ENCODE results near the gene SMARCD2.

Gene SMARCD2

DNA sequence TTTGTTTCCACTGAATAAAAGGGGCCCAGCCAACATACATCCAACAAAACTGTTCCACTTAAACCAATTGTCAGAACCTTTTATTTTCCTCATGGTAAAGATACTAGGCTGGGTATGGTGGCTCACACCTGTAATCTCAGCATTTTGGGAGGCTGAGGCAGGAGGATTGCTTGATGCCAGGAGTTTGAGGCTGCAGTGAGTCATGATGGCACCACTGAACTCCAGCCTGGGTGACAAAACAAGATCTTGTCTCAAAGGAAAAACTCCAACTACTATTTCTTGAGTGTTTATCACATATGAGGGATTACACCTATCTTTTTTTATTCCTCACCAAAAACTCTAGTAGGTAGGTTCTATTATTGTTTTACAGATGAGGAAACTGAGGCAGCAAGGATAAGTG, 19.9 kb downstream of the SMARCD2 start:
- TF ChIP-seq, protein P1, sequence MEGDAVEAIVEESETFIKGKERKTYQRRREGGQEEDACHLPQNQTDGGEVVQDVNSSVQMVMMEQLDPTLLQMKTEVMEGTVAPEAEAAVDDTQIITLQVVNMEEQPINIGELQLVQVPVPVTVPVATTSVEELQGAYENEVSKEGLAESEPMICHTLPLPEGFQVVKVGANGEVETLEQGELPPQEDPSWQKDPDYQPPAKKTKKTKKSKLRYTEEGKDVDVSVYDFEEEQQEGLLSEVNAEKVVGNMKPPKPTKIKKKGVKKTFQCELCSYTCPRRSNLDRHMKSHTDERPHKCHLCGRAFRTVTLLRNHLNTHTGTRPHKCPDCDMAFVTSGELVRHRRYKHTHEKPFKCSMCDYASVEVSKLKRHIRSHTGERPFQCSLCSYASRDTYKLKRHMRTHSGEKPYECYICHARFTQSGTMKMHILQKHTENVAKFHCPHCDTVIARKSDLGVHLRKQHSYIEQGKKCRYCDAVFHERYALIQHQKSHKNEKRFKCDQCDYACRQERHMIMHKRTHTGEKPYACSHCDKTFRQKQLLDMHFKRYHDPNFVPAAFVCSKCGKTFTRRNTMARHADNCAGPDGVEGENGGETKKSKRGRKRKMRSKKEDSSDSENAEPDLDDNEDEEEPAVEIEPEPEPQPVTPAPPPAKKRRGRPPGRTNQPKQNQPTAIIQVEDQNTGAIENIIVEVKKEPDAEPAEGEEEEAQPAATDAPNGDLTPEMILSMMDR (IDR thresholded peaks at IDR 0.05; ENCODE audit: low read depth, low read length): no peak
- H3K4me3 ChIP-seq (replicated peaks in 1 of 2; ENCODE audit: low read depth in 2 of 2, low read length in 2 of 2): no peak overlapping the region
- no peak for DNase-seq (ENCODE audit: low read depth in 2 of 2)

DNA sequence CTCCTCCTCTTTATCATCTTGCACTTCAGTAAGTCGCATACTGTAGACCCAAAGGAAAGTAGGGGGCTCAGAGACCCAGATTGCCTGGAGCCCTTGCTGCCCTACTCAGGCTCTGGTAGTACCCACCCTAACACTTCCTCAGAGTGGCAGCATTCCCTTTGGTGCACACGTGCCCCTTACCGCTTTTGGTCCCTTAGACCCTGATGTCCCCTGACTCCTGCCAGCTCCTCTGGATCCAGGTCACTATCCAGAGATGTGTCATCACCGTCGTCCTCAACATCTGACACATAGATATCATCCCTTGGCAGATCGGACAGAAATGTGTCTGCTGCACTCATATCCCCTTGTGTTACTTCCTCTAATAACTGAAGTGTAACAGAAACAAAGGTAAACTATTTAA, 20.7 kb downstream of the SMARCD2 start:
- H3K4me3 ChIP-seq (replicated peaks in 1 of 2; ENCODE audit: low read depth in 2 of 2, low read length in 2 of 2): no peak overlapping the region
- DNase-seq (ENCODE audit: low read depth in 2 of 2): no peak
- TF ChIP-seq, protein P1 (IDR thresholded peaks at IDR 0.05; ENCODE audit: low read depth, low read length): no peak

DNA sequence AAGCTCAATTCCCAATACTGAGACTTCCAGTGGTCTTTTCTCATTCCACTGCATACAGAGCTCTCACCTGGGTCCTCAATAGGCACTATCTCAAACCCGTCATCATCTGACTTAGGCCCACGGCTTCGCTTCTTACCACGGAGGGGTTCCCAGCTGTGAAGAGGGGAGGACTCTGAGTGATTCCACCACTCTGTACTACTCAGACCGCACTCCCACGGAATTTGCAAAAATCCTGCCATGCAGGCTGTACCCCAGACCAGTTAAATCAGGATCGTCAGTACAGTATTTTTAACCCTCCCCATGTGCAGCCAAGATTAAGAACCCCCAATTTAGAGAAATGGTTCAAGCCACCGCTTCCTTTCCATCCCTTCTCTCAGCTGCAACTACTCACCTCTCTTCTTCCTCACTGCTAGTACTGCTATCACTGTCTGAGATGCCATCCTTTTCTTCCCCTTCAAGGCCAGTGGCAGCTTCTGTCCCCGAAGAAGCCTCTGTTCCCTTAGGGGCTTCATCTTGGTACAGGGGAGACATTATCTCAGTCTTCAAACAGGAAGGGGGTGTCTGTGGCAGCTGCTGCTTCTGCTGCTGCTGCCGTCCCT, 21.4 kb downstream of the SMARCD2 start:
- DNase-seq (ENCODE audit: low read depth in 2 of 2): no peak
- H3K4me3 ChIP-seq (replicated peaks in 1 of 2; ENCODE audit: low read depth in 2 of 2, low read length in 2 of 2): no peak overlapping the region
- TF ChIP-seq, protein P1 (IDR thresholded peaks at IDR 0.05; ENCODE audit: low read depth, low read length): no peak

DNA sequence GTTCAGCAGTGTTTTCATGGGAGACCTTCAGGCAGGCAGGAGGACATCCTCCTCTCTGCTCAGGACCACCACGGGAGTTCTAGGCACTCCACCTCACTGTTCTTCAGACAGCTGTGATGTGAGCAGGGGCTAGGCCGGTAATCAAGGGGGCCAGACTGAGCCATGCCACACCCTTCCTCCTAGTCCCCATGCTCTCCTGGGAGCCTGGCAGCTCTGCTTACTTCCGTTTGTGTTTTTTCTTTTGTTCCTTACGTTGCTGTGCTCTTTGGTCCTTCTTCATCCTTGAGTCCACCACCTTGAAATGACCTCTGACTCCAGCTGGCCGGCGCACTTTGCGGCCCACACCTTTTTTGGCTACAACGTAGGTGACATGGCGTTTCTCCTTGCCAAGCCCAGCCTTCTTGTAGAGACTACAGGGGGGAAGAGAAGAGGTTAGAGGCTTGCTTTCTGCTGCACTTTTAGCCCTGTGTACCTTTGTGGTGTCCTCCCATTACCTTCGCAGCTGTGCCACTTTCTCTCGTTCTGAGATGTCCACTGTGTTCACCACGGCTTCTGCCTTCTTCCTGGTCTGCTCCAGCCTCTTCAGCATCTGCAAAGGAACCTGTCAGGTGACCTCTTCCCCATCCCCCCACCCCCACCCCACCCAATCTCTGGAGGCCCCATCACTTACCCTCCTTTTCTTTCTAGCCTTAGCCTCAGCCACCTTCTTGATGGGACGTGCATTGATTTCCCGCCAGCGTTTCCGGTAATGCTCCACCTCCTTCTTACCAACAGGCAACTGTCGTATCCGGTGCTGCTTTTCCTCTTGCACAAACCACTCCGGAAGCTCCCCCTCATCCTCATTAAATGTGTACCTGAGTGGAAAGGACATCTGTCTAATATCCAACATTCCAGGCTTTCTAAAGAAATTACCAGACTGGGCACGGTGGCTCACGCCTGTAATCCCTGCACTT, 22.6 kb downstream of the SMARCD2 start:
- TF ChIP-seq, protein P1 (IDR thresholded peaks at IDR 0.05; ENCODE audit: low read depth, low read length): no peak
- H3K4me3 ChIP-seq (replicated peaks in 1 of 2; ENCODE audit: low read depth in 2 of 2, low read length in 2 of 2): no peak overlapping the region
- no peak for DNase-seq (ENCODE audit: low read depth in 2 of 2)

DNA sequence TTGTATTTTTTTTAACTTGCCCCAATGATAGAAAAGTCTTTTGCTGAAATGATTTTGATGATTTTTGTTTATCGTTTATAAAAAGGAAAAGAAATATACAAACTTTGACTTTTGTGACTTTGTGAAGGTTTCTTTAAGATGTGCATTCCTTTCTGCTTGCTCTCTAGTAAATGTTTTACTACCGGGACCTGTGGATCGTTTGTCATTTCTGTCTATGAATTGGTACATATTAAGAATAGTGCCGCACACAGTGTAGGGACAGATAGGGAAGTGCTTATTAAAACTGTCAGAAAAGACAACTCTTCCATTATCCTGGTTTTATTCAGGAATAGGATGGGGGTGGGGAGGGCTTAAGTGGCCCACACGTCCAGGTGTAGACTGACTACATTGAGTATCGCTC, 23.4 kb downstream of the SMARCD2 start:
- TF ChIP-seq, protein P1 (IDR thresholded peaks at IDR 0.05; ENCODE audit: low read depth, low read length): no peak
- no peak for DNase-seq (ENCODE audit: low read depth in 2 of 2)
- H3K4me3 ChIP-seq (replicated peaks in 1 of 2; ENCODE audit: low read depth in 2 of 2, low read length in 2 of 2): no peak overlapping the region

DNA sequence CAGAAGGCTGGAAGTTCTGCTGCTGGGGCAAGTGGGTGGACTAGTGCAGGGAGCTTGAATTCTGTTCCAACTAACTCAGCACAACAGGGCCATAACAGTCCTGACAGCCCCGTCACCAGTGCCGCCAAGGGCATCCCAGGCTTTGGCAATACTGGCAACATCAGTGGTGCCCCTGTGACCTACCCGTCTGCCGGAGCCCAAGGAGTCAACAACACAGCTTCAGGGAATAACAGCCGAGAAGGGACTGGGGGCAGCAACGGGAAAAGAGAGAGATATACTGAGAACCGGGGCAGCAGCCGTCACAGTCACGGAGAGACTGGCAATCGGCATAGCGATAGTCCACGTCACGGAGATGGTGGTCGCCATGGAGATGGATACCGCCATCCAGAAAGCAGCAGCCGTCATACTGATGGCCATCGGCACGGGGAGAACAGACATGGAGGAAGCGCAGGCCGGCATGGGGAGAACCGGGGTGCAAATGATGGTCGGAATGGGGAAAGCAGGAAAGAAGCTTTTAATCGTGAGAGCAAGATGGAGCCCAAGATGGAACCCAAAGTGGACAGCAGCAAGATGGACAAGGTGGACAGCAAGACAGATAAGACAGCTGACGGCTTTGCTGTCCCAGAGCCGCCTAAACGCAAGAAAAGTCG, 24.6 kb downstream of the SMARCD2 start:
- H3K4me3 ChIP-seq (replicated peaks in 1 of 2; ENCODE audit: low read depth in 2 of 2, low read length in 2 of 2): no peak overlapping the region
- TF ChIP-seq, protein P1 (IDR thresholded peaks at IDR 0.05; ENCODE audit: low read depth, low read length): no peak
- DNase-seq (ENCODE audit: low read depth in 2 of 2): no peak
